Ishikawa (cell line): Measurements from ENCODE around the gene DIP2A.

ENCODE experiments used
- CREB1 ChIP-seq: IDR thresholded peaks from 2 replicates; pipeline ENCODE4 v1.6.1; 2012; ENCODE audit warnings: low read depth
- EGR1 ChIP-seq: IDR thresholded peaks from 2 replicates; pipeline ENCODE4 v1.6.1; 2012
- EP300 ChIP-seq: IDR thresholded peaks from 2 replicates; pipeline ENCODE4 v1.6.1; 2012; ENCODE audit warnings: borderline replicate concordance
- MAX ChIP-seq: IDR thresholded peaks from 2 replicates; pipeline ENCODE4 v1.6.1; 2012
- NFIC ChIP-seq: IDR thresholded peaks from 2 replicates; pipeline ENCODE4 v1.6.1; 2012
- REST ChIP-seq: IDR thresholded peaks from 2 replicates; pipeline ENCODE4 v1.6.1; 2012; ENCODE audit warnings: low read depth, mild to moderate bottlenecking
- TAF1 ChIP-seq: IDR thresholded peaks from 2 replicates; pipeline ENCODE4 v1.6.1; 2012; ENCODE audit warnings: low read depth, mild to moderate bottlenecking
- TCF12 ChIP-seq: IDR thresholded peaks from 2 replicates; pipeline ENCODE4 v1.6.1; 2012; ENCODE audit warnings: low read depth
- YY1 ChIP-seq: IDR thresholded peaks from 2 replicates; pipeline ENCODE4 v1.6.1; 2012; ENCODE audit warnings: low read depth
- TF ChIP-seq, protein P1 (sequence below): IDR thresholded peaks from 2 replicates; pipeline ENCODE4 v1.6.1; 2012

- TF ChIP-seq CREB1 (no peak), NFIC (no peak), EP300 (no peak), TCF12 (no peak), REST (no peak), EGR1 (no peak), MAX (no peak), YY1 (no peak), TAF1 (no peak)
- TF ChIP-seq, protein P1, sequence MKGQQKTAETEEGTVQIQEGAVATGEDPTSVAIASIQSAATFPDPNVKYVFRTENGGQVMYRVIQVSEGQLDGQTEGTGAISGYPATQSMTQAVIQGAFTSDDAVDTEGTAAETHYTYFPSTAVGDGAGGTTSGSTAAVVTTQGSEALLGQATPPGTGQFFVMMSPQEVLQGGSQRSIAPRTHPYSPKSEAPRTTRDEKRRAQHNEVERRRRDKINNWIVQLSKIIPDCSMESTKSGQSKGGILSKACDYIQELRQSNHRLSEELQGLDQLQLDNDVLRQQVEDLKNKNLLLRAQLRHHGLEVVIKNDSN = no peak
Measured at GRCh38 chr21:46465651-46466050, 7.0 kb downstream of the DIP2A start.
